Activated CD4-positive, alpha-beta T cell treated with anti-CD3 and anti-CD28 coated beads, Interleukin-2, amount 10 ng/mL, durations not matched to agents 24 days and 14 days (primary cell): ENCODE measurements around the gene HEPACAM. TPM values are rescaled to one million over a fixed set of nuclear protein-coding genes. Genes with fewer than 3 reads are reported as not detected.

ENCODE experiments used
- DNase-seq: peaks from one replicate; pipeline ENCODE4 v3.0.0; 2022
- H3K27ac Mint-ChIP-seq: one replicate; pipeline ENCODE4 v1.8.0; 2022; ENCODE audit warnings: mild to moderate bottlenecking, mixed read lengths
- H3K27me3 Mint-ChIP-seq: one replicate; pipeline ENCODE4 v1.8.0; 2022; ENCODE audit warnings: mixed read lengths
- H3K36me3 Mint-ChIP-seq: one replicate; pipeline ENCODE4 v1.8.0; 2022; ENCODE audit warnings: low read depth, mild to moderate bottlenecking, mixed read lengths
- H3K4me1 Mint-ChIP-seq: one replicate; pipeline ENCODE4 v1.8.0; 2021; ENCODE audit warnings: mixed read lengths
- H3K4me3 Mint-ChIP-seq: one replicate; pipeline ENCODE4 v1.8.0; 2022; ENCODE audit warnings: mild to moderate bottlenecking, moderate library complexity, mixed read lengths
- H3K9me3 Mint-ChIP-seq: one replicate; pipeline ENCODE4 v1.8.0; 2021; ENCODE audit warnings: mixed read lengths
- intact Hi-C: fragments of 100-400 bp; cut with micrococcal nuclease; formaldehyde crosslinking; loops from one replicate; pipeline ENCODE4 v1.15.1; 2023
- total RNA-seq: library from RNA; stranded (reverse); gene quantifications from 2 replicates; pipeline ENCODE4 v1.2.3, GENCODE V29; 2022

The HEPACAM gene
- total RNA-seq, 1 donor from 2014 or later: not detected

DNA sequence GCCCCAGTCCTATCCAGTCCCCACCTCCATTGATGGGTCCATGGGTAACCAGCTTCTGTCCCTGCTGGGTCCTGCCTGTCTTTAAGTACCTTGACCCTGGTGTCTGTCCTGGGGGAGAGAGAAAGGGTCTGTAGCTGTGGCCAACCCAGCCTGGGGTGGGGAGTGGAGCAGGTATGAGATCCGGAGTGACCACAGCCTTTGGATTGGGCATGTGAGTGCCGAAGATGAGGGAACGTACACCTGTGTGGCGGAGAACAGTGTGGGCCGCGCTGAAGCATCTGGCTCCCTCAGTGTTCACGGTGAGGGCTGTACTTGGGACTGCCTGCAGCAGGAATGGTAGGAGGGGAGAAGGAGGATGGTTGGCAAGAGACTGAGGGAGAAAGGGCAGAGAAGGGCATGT lies 65.4 kb downstream of the HEPACAM start:
- H3K4me1 Mint-ChIP-seq: peaks cover 7% of the 10 kb centered on the region
- intact Hi-C loops: no loop called here
- no peaks in the 10 kb centered on the region for H3K36me3 Mint-ChIP-seq
- H3K27me3 Mint-ChIP-seq: peaks cover 92% of the 10 kb centered on the region
- H3K4me3 Mint-ChIP-seq: no peak overlapping the region
- no peak for DNase-seq
- no peak overlapping the region for H3K27ac Mint-ChIP-seq
- H3K9me3 Mint-ChIP-seq: no peaks in the 10 kb centered on the region

DNA sequence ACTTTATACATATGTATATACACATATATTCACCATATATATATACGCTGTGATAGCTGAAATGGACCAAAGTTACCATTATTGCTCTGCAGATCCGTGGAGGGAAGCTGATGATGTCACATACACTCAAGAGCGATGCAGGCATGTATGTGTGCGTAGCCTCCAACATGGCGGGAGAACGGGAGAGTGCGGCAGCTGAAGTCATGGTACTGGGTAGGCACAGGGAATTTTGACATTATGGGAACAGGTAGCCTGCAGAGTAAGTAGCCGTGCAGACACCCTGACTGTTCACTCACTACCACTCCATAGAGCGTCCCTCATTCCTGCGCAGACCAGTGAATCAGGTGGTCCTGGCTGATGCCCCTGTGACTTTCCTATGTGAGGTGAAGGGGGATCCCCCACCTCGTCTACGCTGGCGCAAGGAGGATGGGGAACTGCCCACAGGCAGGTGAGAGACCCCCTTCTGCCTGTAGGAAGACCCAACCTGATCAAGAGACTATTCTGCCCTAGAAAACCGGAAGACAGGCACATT lies 65.9 kb downstream of the HEPACAM start:
- intact Hi-C loops: loop anchor here (5.0 kb wide), 1 partner anchor 1888 kb away; the partner anchor contains the start of gene BSX
- Mint-ChIP-seq H3K4me1 (peaks cover 6% of the 10 kb centered on the region), H3K36me3 (no peaks in the 10 kb centered on the region), H3K4me3 (no peak overlapping the region), H3K27ac (no peak overlapping the region), H3K27me3 (peaks cover 88% of the 10 kb centered on the region), H3K9me3 (no peaks in the 10 kb centered on the region)
- no peak for DNase-seq

DNA sequence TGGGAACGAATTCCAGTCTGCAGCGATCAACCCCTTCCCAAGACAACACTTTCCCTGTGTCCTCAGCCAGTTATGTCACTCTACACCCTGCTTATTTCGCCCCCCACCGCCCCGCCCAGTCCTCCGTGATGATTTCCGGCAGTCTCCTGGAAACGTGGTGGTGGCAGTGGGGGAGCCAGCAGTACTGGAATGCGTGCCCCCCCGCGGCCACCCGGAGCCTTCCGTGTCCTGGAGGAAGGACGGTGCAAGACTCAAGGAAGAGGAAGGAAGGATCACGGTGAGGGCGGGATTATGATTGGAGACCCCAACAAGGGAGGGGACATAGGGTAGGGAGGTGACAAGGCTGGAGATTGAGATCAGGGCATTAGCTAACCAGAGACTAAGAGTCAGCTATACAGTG lies 66.5 kb downstream of the HEPACAM start:
- intact Hi-C loops: loop anchor here (5.0 kb wide), 1 partner anchor 1887 kb away; the partner anchor contains the start of gene BSX
- peaks cover 88% of the 10 kb centered on the region for H3K27me3 Mint-ChIP-seq
- H3K4me1 Mint-ChIP-seq: peaks cover 6% of the 10 kb centered on the region
- no peaks in the 10 kb centered on the region for H3K9me3 Mint-ChIP-seq
- H3K27ac Mint-ChIP-seq: no peak overlapping the region
- DNase-seq: no peak
- peak overlapping the region; percentile 1 for H3K4me3 Mint-ChIP-seq
- no peaks in the 10 kb centered on the region for H3K36me3 Mint-ChIP-seq

Other genes starting within 250 kb of the HEPACAM start
- 4.4 and 5.4 TPM in 2 replicates for gene NRGN, start 196.1 kb downstream of the HEPACAM start, total RNA-seq
- 0.23 TPM in 1 of 2 replicates, not detected in the other for gene VSIG2, start 183.8 kb downstream of the HEPACAM start, total RNA-seq
- 0.24 TPM in 1 of 2 replicates, not detected in the other for gene ESAM, start 173.8 kb downstream of the HEPACAM start, total RNA-seq
- gene MSANTD2, start 135.6 kb downstream of the HEPACAM start, total RNA-seq: 10.6 TPM in 2 replicates
- gene ROBO3, start 70.6 kb downstream of the HEPACAM start, total RNA-seq: 6.5 and 7.7 TPM in 2 replicates
- gene ROBO4, start 38.2 kb downstream of the HEPACAM start, total RNA-seq: not detected in 2 replicates
- not detected in 2 replicates for gene HEPN1, start 16.8 kb downstream of the HEPACAM start, total RNA-seq
- 4.1 and 4.5 TPM in 2 replicates for gene CCDC15, start 18.2 kb upstream of the HEPACAM start, total RNA-seq
- 0.07 TPM in 2 replicates for gene SLC37A2, start 127.3 kb upstream of the HEPACAM start, total RNA-seq
- gene TMEM218, start 175.6 kb upstream of the HEPACAM start, total RNA-seq: 17.3 and 18.2 TPM in 2 replicates
- gene PKNOX2, start 228.7 kb upstream of the HEPACAM start, total RNA-seq: not detected in 2 replicates